Bronchial epithelial cell (primary cell): Measurements from ENCODE around the gene GABRP. TPM values are rescaled to one million over a fixed set of nuclear protein-coding genes. Genes with fewer than 3 reads are reported as not detected.
"Not testable (repeated sequence)": the region's sequence is repeated elsewhere in the genome, so short reads cannot be mapped to it uniquely, and the experiment has no call there.

Experiments
- DNase-seq: peaks from one replicate; pipeline ENCODE4 v3.0.0-alpha.2; 2010; ENCODE audit warnings: low read depth
- FAIRE-seq: peaks from 2 replicates; lab custom pipeline; 2011; peaks lifted over from hg19 to GRCh38; lab: Jason Lieb, UNC
- H3K27me3 ChIP-seq: 2 replicates; pipeline ENCODE4 v1.5.1; 2011; ENCODE audit warnings: low read length; ENCODE audit not compliant: control insufficient read depth, insufficient read depth
- H3K36me3 ChIP-seq: 2 replicates; pipeline ENCODE4 v1.5.1; 2011; ENCODE audit warnings: low read length; ENCODE audit not compliant: control insufficient read depth, insufficient read depth
- H3K4me3 ChIP-seq: 2 replicates; pipeline ENCODE4 v1.5.1; 2011; ENCODE audit warnings: mild to moderate bottlenecking, low read depth, low read length, control low read depth
- total RNA-seq: library from RNA; depleted of rRNA; stranded (reverse); fragments of >200 nt; gene quantifications from 2 replicates; pipeline ENCODE4 v1.2.1, GENCODE V29; 2014
- TF ChIP-seq, protein P1 (sequence below): IDR thresholded peaks from 2 replicates; pipeline ENCODE4 v1.5.1; 2011; ENCODE audit warnings: mild to moderate bottlenecking, moderate library complexity, low read length, control low read depth, inconsistent platforms; ENCODE audit not compliant: insufficient read depth, severe bottlenecking

The GABRP gene
- total RNA-seq, 1 donor from 2014 or later, result not detected

DNA sequence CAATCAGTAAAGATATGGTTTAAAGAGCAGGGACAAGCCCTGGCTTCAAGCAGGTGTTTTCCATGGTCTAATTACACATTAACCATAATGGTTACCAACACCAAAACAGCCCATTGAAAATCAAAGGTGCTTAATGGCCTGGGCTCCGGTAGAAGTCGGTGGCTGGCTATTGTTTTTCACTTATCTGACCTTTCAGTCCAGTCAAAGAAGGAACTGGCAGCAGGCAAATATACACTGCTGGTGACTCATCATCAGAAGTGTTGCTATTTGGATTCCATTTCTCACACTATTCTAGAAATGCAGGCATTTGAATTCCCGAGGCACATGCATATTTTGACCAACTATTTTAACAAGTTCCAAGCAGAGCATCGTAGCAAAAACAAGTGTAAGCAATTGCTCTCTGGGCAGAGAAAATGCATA is 26.3 kb upstream of the GABRP start:
- TF ChIP-seq, protein P1, sequence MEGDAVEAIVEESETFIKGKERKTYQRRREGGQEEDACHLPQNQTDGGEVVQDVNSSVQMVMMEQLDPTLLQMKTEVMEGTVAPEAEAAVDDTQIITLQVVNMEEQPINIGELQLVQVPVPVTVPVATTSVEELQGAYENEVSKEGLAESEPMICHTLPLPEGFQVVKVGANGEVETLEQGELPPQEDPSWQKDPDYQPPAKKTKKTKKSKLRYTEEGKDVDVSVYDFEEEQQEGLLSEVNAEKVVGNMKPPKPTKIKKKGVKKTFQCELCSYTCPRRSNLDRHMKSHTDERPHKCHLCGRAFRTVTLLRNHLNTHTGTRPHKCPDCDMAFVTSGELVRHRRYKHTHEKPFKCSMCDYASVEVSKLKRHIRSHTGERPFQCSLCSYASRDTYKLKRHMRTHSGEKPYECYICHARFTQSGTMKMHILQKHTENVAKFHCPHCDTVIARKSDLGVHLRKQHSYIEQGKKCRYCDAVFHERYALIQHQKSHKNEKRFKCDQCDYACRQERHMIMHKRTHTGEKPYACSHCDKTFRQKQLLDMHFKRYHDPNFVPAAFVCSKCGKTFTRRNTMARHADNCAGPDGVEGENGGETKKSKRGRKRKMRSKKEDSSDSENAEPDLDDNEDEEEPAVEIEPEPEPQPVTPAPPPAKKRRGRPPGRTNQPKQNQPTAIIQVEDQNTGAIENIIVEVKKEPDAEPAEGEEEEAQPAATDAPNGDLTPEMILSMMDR, result no peak
- Histone ChIP-seq H3K36me3 (no peaks in the 10 kb centered on the region), H3K4me3 (no peak overlapping the region), H3K27me3 (no peaks in the 10 kb centered on the region)
- peak; percentile 46 for DNase-seq
- no peak for FAIRE-seq

GRCh38 chr5:170757669-170758068 is 25.9 kb upstream of the GABRP start:
- FAIRE-seq (no peak), DNase-seq (no peak)
- Histone ChIP-seq H3K27me3 (no peaks in the 10 kb centered on the region), H3K4me3 (no peak overlapping the region), H3K36me3 (no peaks in the 10 kb centered on the region)
- TF ChIP-seq, protein P1, result no peak

GRCh38 chr5:170758481-170758880 is 25.0 kb upstream of the GABRP start:
- FAIRE-seq (no peak), DNase-seq (no peak)
- Histone ChIP-seq H3K27me3 (no peaks in the 10 kb centered on the region), H3K36me3 (no peaks in the 10 kb centered on the region), H3K4me3 (no peak overlapping the region)
- TF ChIP-seq, protein P1, result no peak

DNA sequence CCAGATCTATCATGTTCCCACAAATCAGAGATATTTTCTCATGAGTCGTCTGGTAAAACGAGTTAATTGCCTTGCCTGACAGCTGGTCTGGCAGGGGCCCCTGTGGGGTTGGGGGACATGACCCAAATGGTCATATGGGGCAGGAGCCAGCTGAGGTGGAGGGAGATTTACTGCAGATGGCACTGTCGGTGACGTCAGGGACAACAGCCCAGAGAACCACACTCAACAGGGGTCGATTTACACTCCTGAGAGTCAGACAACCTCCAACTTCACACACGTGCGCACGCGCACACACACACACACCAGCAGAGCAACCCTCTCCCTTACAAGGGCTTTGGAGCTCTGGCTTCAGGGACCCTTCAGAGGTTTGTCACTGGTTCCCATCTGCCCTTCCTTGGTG is 23.4 kb upstream of the GABRP start:
- FAIRE-seq (no peak), DNase-seq (no peak)
- TF ChIP-seq, protein P1, result no peak
- Histone ChIP-seq H3K4me3 (no peak overlapping the region), H3K27me3 (no peaks in the 10 kb centered on the region), H3K36me3 (no peaks in the 10 kb centered on the region)

GRCh38 chr5:170761048-170761707 is 22.3 kb upstream of the GABRP start:
- DNase-seq (no peak), FAIRE-seq (no peak)
- Histone ChIP-seq H3K4me3 (no peak overlapping the region), H3K27me3 (no peaks in the 10 kb centered on the region), H3K36me3 (no peaks in the 10 kb centered on the region)
- TF ChIP-seq, protein P1, result no peak

DNA sequence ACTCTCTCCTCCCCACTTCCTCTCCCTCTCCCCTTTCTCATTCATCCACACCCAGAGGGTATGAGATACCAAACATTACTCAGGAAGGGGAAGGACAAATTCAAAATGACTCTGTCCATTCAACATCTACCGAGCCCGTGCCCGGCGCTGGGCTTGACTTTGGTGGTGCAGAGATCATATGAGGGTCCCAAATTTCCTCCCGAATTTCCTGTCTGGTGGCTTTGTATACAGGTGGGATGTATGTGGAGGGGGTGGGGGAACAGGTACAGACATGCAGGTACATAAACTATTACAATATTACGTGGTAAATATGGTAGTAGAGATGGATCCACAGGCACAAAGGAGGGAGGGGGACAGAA is 21.8 kb upstream of the GABRP start:
- Histone ChIP-seq H3K27me3 (no peaks in the 10 kb centered on the region), H3K4me3 (no peak overlapping the region), H3K36me3 (no peaks in the 10 kb centered on the region)
- DNase-seq (no peak), FAIRE-seq (no peak)
- TF ChIP-seq, protein P1, result no peak

DNA sequence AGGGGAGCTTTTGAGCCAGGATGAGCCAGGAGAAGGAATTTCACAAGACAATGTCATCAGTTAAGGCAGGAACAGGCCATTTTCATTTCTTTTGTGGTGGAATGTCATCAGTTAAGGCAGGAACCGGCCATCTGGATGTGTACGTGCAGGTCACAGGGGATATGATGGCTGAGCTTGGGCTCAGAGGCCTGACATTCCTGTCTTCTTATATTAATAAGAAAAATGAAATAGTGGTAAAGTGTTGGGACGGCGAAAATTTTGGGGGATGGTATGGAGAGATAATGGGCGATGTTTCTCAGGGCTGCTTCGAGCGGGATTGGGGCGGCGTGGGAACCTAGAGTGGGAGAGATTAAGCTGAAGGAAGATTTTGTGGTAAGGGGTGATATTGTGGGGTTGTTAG is 21.2 kb upstream of the GABRP start:
- H3K36me3 ChIP-seq, H3K27me3 ChIP-seq, FAIRE-seq, DNase-seq, H3K4me3 ChIP-seq: not testable (repeated sequence)

- DNase-seq, FAIRE-seq, H3K36me3 ChIP-seq, H3K4me3 ChIP-seq, H3K27me3 ChIP-seq: not testable (repeated sequence)
Measured at GRCh38 chr5:170765868-170766267, 17.7 kb upstream of the GABRP start.
